HG03064 (cell line): Measurements from ENCODE around the gene KIF1A.
"Not testable (repeated sequence)": the region's sequence is repeated elsewhere in the genome, so short reads cannot be mapped to it uniquely, and the experiment has no call there.

Experiments
- ATAC-seq: cut with Tn5 transposase; IDR thresholded peaks from one replicate; pipeline ENCODE4 v1.9.1; 2021; ENCODE audit warnings: low read depth; ENCODE audit not compliant: unreplicated experiment

The KIF1A gene

GRCh38 chr2:240711701-240712100 is 108.3 kb downstream of the KIF1A start:
- no peak for ATAC-seq

- ATAC-seq = no peak
Measured at GRCh38 chr2:240711296-240711695, 108.7 kb downstream of the KIF1A start.

GRCh38 chr2:240708457-240708856 is 111.6 kb downstream of the KIF1A start:
- ATAC-seq = no peak

GRCh38 chr2:240707821-240708220 is 112.2 kb downstream of the KIF1A start:
- no peak for ATAC-seq

GRCh38 chr2:240707043-240707756 is 112.8 kb downstream of the KIF1A start:
- no peak for ATAC-seq

GRCh38 chr2:240705204-240705791 is 114.7 kb downstream of the KIF1A start:
- no peak for ATAC-seq

GRCh38 chr2:240704651-240705050 is 115.4 kb downstream of the KIF1A start:
- ATAC-seq = no peak

- ATAC-seq = no peak
Measured at GRCh38 chr2:240703417-240704341, 116.3 kb downstream of the KIF1A start.

- ATAC-seq = no peak
Measured at GRCh38 chr2:240702640-240703011, 117.4 kb downstream of the KIF1A start.

- ATAC-seq = no peak
Measured at GRCh38 chr2:240701736-240702639, 118.0 kb downstream of the KIF1A start.

GRCh38 chr2:240701091-240701735 is 118.8 kb downstream of the KIF1A start:
- no peak for ATAC-seq

- not testable (repeated sequence) for ATAC-seq
Measured at GRCh38 chr2:240700616-240701015, 119.4 kb downstream of the KIF1A start.

GRCh38 chr2:240699835-240700234 is 120.2 kb downstream of the KIF1A start:
- ATAC-seq = not testable (repeated sequence)

- not testable (repeated sequence) for ATAC-seq
Measured at GRCh38 chr2:240698852-240699561, 121.0 kb downstream of the KIF1A start.

- not testable (repeated sequence) for ATAC-seq
Measured at GRCh38 chr2:240696469-240696868, 123.5 kb downstream of the KIF1A start.

- not testable (repeated sequence) for ATAC-seq
Measured at GRCh38 chr2:240695593-240695992, 124.4 kb downstream of the KIF1A start.

GRCh38 chr2:240694304-240694703 is 125.7 kb downstream of the KIF1A start:
- ATAC-seq = not testable (repeated sequence)

GRCh38 chr2:240692583-240693561 is 127.1 kb downstream of the KIF1A start:
- not testable (repeated sequence) for ATAC-seq
